Measurements from ENCODE around the gene SRP54.
A peak's percentile ranks its signal among the peaks of the same experiment; 100 is the strongest.
"Not testable (repeated sequence)": the region's sequence is repeated elsewhere in the genome, so short reads cannot be mapped to it uniquely, and the experiment has no call there.

SRP54 gene

GRCh38 chr14:34985740-34986139, 2.9 kb downstream of the SRP54 start:
- DNase-seq, result no peak

- DNase-seq, result no peak
Observed at GRCh38 chr14:34987180-34987579, 4.4 kb downstream of the SRP54 start.

GRCh38 chr14:34989762-34990161, 7.0 kb downstream of the SRP54 start:
- DNase-seq, result no peak

GRCh38 chr14:34993426-34993825, 10.6 kb downstream of the SRP54 start:
- DNase-seq, result no peak

GRCh38 chr14:34994668-34995067, 11.9 kb downstream of the SRP54 start:
- DNase-seq, result no peak

GRCh38 chr14:34997762-34998161, 15.0 kb downstream of the SRP54 start:
- DNase-seq, result no peak

GRCh38 chr14:34999500-34999899, 16.7 kb downstream of the SRP54 start:
- DNase-seq, result no peak

GRCh38 chr14:35001621-35002020, 18.8 kb downstream of the SRP54 start:
- DNase-seq, result no peak

- no peak for DNase-seq
Observed at GRCh38 chr14:35004839-35005238, 22.0 kb downstream of the SRP54 start.

- DNase-seq, result no peak
Observed at GRCh38 chr14:35016568-35016967, 33.8 kb downstream of the SRP54 start.

- DNase-seq, result no peak
Observed at GRCh38 chr14:35020713-35021112, 37.9 kb downstream of the SRP54 start.

- no peak for DNase-seq
Observed at GRCh38 chr14:35028435-35028834, 45.6 kb downstream of the SRP54 start.

GRCh38 chr14:35032562-35032961, 49.8 kb downstream of the SRP54 start:
- no peak for DNase-seq

GRCh38 chr14:35034440-35034833, 51.6 kb downstream of the SRP54 start:
- DNase-seq, result no peak

GRCh38 chr14:35034944-35035554, 52.3 kb downstream of the SRP54 start:
- not testable (repeated sequence) for DNase-seq

- not testable (repeated sequence) for DNase-seq
Observed at GRCh38 chr14:35038312-35038711, 55.5 kb downstream of the SRP54 start.

- DNase-seq, result no peak
Observed at GRCh38 chr14:35042632-35043031, 59.8 kb downstream of the SRP54 start.

GRCh38 chr14:35043046-35043445, 60.3 kb downstream of the SRP54 start:
- DNase-seq, result no peak

GRCh38 chr14:35044939-35045797, 62.4 kb downstream of the SRP54 start:
- no peak for DNase-seq

- no peak for DNase-seq
Observed at GRCh38 chr14:35045798-35046047, 62.9 kb downstream of the SRP54 start.

GRCh38 chr14:35046048-35046750, 63.4 kb downstream of the SRP54 start, which contains the start of gene FAM177A1:
FAM177A1 (plus strand) TSS chr14:35046272; CDS start chr14:35046464, 192 bp downstream.
- peak; percentile 86 for DNase-seq

GRCh38 chr14:35046751-35047536, 64.2 kb downstream of the SRP54 start:
- no peak for DNase-seq

GRCh38 chr14:35047976-35048513, 65.3 kb downstream of the SRP54 start:
- no peak for DNase-seq

All from NCI-H1436 treated with DMSO at 0.1 percent for 48 hours (cell line).